Uterus (tissue), 2 donors: ENCODE data around the gene KCNC3.

Experiments used
- CTCF ChIP-seq, 4 experiments: fragments of 200-600 bp in 2 of 4; fragments of 450-650 bp in 2 of 4; sonication (generic) in 2 of 4; IDR thresholded peaks; one replicate each; pipeline ENCODE4 v1.5.1; 2016 to 2019; ENCODE audit warnings: antibody characterized with exemption in 4 of 4, mild to moderate bottlenecking in 2 of 4, moderate library complexity in 1 of 4
- POLR2A ChIP-seq, 2 donors: fragments of 450-650 bp; IDR thresholded peaks; one replicate each; pipeline ENCODE4 v1.6.1; 2016; ENCODE audit warnings: antibody characterized with exemption in 2 of 2, mild to moderate bottlenecking in 1 of 2, moderate library complexity in 1 of 2

GRCh38 chr19:50268501-50268900, 60.7 kb downstream of the KCNC3 start:
- TF ChIP-seq CTCF (IDR thresholded peaks at IDR 0.05), result no peak
- TF ChIP-seq POLR2A (IDR thresholded peaks at IDR 0.05), result no peak
